GM21367 (cell line): ENCODE results near the gene TP53AIP1.

Experiments
- ATAC-seq: cut with Tn5 transposase; IDR thresholded peaks from one replicate; pipeline ENCODE4 v1.9.1; 2021; ENCODE audit not compliant: unreplicated experiment

Gene TP53AIP1

DNA sequence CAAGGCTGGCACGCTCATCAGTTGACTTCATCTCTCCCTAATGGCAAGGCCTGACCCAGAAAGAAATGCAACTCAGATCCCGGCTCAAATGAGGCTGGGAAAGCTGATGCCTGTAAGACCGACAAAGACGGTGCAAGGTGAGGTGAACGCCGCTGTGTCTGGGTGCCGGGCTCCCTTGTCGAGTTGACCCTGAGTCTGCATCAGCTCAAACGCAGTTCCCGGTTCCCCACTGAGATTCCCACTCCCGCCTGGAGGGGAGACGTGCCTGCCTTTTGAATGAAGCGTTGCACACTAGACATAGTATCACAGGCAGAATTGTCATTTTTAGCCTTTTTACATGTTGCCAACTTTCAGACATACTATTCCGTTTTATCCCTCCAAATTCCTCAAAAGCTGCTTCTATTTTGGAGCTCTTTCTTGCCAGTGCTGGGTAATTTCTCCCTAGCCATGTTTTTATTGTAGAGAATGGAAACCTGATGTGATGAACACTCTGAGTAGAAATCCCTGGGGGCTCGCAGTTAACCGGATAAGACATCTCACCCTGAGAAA lies 831 bp upstream of the TP53AIP1 start:
- ATAC-seq: no peak

DNA sequence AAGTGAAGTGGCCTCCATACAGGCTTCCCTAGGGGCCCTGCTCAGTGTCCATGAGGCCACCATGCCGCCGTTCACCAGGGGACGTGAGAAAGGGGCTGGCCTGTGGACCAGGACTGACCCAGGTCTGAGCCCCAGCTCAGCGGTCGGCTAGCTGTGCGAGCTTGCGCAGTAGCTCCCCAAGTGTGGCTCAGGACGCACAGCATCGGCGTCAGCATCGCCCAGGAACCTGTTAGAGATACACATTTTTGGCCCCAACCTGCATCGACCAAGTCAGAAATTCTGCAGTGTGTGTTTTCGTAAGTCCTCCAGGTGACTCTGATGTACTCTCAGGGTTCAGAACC lies 429 bp downstream of the TP53AIP1 start:
- ATAC-seq: no peak

DNA sequence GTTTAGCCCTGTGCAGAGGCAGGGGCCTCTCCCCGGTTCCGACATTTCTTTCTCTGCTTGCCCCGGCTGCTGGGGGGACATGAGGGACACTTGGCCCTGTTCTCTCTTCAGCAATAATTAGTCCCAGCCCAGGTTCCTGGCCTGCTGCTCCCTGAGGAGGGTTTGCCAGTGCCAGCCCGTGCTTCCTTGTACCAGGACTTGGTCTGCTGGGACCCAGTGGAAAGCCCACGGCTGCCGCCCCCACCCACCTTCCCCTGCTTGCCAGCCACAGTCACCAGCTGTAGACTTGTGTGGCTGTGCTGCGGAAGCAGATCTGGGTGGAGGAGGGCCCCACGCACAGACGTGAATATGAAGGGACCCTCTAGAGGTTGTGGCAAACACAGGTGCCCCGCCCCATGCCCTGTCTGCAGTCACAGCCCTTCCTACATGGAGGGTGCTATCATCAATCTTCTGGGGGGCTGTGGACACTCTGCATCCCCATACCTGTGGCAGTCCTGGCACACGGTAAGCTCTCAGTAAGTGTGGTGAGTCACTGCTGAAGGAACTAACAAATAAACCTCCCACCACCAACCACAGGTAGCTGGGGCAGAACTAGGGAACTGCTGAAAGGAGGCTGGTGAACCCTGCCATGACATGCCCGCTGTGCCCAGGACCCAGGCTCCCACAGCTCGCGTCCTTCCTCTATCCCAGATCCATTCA lies 949 bp downstream of the TP53AIP1 start:
- no peak for ATAC-seq

DNA sequence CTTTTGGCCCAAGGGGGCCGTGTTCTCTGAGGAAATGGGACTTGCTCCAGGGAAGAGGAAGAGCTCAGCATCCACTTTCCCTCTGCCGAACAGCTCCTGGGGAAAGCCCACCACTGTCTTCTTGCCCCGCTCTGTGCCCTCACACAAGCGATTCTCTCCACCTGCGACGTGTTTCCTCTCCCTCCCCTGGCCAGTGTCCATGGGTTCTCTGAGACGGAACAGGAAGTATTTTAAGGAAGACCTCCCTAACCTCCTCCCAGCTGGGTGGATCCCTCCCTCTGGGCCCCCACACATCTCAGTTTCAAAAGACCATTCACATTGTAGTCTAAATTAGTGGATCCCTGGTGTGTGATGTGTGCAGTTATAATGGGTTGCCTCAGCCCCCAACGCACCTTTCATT lies 1.6 kb downstream of the TP53AIP1 start:
- ATAC-seq: no peak

DNA sequence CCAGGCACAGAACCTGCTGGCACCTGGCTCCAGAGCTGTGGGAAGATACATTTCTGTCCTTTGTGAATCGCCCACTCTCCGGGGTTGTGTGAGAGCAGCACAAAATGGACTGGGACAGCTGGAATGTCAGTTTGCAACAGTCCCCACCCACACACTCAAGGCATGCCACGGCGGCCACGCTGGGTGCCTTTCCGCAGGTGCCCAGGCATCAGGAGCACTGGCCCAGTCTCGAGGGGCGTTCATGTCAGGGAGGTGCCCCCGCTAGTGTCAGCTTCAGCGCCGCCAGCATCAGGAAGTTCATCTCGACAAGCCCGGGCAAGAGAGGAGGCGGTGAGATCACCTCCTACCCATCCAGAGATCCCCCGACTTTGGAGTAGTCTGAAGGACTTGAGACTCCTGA lies 2.1 kb downstream of the TP53AIP1 start:
- no peak for ATAC-seq

DNA sequence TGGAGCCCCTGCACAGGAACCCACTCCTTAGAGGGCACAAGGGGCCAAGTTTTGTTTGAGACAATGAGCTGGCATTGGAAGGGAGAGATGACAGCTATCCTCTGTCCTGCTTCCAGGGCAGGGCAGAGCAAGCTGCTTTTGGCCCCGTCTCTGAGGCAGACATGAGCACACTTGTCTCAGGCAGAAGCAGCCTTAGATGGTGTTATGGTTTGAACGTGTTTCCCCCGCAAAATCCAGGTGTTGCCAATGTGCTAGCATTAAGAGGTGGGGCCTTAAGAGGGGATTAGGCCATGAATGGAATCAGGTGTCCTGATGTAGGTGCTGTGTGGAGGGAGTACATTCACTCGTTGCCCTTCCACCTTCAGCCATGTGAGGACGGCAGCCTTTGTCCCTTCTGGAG lies 2.5 kb downstream of the TP53AIP1 start:
- ATAC-seq: no peak

DNA sequence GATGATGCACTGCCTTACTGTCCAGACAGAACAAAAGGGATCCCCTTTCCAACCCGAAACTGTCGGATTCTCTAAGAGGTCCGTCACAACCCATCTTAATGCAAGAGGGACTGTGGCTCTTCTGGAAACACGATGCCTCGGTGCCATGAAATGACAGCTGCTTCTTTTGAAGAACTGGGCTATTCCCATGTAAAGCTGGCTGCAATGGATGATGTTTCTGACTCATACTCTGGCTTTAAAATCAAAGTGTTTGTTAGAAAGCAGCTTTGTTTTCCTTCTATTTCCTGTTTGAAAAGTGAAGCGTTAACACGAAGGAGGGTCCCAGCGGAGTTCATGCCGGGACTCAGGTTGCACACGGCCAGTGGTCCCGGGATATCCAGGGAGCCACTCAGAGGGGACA lies 3.1 kb downstream of the TP53AIP1 start:
- ATAC-seq: no peak

DNA sequence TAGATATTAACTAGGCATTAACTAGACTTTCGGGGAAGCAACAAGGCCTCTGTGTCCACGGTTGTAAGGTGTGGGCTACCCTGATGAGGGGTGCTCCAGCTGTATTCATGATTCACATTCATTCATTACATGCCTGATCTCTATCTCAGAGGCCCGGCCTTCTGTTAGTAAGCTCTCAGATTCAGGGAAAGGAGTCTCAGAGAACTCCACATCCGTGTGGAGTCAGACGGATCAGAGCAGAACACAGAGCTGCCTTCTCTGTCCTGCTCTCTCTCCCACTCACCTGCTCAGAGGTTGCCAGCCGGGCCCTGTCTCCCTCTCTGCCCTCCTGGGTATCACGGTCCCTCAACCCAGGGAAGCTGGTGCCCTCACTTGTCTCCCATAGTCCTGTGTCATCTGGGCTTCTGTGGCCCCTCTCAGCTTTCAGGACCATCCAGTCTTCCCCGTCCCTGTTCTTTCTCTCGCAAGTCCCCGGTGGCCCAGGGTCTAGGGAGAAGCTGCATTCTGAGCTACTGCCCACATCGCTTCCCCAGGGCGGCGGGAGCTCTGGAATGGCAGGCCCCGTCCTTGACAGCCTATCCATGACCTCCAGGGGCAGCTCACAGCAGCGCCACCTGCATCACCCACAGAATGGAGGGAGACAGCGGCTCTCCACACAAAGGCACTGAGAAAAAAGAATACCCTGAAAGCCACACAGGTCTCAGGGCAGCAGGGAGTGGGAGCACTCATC lies 4.3 kb downstream of the TP53AIP1 start:
- ATAC-seq: no peak

DNA sequence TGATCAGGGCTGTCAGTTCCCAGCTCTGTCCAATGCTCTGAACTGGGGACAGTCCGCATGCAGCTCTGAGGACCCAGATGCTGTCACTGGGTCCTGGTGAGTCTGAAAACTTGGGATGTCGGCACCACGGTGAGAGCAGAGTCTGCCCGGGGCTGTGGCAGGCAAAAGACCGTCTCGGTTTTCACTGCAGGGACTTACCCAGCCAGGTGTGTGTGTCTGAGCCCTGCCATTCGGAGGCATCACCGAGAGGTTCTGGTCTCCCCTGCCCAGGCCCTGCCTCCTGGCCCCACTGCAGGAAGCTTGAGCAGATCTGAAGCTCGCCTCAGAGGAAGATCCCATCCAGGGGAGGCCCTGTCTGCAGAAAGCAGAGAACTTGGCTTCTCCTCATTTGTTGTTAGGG lies 5.2 kb downstream of the TP53AIP1 start:
- ATAC-seq: no peak

DNA sequence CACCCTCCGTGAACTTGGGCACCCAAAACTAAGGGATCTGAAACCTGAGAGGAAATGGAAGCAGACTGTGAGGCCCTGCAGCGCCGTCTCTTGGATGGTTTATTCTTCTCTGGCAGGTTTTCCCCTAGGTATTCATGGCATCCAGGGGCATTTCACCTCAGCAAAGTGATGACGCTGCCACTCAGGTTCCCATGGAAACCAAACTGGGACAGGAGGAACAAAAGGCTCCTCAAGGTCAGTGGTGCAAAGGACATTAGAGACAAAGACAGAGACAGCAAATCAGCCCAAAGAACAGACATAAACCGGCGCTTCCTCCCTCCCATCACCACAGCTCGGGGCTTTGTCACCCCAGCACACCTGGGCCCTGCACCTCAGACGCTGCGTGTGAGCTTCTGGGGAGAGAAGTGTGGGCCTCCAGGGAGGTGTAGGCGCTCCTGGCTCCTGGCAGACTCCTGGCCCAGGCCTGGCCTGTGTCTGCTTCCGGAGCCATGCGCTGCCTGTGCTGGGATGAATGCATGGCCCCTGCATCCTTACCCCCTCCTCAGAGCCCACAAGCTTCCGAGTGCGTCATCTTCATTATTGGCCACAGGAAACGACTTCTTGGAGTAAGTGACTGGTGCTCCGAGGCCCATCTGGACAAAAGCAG lies 5.9 kb downstream of the TP53AIP1 start:
- ATAC-seq: no peak

DNA sequence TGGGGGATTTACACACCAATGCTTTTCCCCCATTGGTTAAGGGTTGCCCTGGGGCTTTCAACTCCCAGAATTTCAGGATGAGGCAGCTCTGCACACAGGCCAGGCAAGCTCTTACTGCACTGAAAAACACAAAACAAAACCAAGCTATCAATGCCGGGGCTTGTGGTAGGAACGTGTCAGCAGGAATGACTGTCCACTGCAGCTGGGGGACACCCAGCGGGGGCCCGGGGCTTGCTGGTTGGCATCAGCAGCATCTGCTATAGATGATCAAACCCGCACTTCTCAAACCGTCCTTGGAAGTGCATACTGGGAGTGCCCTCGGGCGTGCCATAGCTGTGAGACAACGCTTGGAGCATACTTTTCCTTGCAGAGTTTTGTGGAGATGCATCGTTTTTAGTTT lies 7.7 kb downstream of the TP53AIP1 start:
- no peak for ATAC-seq

DNA sequence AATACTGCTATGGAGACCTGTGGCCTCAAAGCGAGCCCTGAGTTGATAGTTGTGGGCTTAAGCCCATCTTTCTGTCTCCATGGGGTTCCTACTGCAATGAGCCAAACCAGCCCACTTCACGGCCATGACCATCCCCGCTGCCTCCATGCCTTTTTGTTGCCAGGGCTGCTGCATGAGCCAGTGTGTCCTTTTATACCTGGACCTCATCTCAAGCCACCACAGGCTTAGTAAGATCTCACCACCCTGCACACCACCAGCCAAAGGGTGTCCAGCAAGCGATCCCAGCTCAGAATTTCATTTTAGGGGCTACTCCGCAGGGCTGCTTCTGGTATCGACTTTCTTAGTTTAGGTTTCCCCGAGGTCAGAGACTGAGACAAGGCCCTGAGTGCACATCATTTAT lies 8.3 kb downstream of the TP53AIP1 start:
- ATAC-seq: no peak

DNA sequence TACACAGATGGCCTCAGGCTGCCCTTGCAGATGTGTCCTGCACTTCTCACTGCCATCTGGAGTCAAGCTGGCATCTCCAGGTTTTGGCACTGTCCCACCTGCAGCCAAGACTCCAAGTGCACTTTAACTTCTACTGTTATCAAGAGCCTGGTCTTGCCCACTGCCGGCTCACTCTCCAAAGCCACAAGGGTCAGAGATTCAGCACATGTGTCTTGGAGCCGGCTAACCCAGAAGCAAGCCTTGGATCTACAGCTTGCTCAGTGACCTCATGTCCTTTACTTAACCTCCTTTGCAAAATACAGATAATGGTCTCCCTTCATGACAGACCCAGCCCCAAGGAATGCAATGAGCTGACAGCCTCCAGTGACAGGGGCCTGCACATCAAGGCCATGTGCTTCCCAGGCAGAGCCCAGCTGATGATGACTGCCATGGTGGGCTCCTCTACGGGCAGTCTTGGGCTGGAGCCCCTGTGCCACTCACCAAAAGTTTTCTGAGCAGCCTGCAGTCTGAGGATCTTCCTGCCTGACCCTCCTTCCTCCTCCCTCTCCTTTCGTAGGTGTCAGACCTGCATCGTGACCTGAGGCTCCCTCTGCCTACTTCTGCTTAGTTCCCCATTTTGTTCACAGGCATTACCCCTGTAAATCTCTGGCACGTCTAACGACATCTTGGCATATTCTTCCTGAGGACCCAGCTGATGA lies 9.0 kb downstream of the TP53AIP1 start:
- ATAC-seq: no peak

DNA sequence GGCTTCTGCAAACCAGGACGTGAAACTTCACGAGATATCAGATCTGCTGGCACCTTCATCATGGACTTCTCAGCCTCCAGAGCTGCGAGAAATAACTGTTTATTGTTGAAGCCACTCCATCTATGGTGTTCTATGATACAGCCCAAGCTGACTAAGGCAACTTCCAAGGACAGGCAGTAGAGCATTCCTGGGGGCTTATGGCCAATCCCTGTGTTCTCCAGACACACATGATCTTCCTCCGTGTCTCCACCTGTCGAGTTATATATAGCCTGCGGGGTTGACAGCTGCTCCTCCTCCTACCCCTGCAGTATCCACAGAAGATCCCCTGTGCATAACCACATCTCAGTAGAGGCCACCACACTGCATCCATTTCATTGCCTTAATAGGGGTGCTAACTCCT lies 11.0 kb downstream of the TP53AIP1 start:
- no peak for ATAC-seq

DNA sequence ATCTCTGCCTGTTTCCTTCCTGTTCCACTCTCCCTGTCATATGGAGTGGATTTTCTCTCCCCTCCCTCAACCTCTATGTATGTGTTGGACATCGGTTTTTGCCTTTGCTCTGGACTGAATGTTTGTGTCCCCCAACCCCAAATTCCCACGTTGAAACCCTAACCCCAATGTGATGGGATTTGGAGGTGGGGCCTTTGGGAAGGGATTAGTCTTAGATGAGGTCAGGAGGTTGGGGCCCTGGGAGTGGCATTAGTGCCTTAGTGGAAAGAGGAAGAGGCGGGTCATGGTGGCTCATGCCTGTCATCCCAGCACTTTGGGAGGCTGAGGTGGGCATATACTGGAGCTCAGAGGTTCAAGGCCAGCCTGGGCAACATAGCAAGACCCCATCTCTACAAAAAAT lies 11.6 kb downstream of the TP53AIP1 start:
- ATAC-seq: no peak

DNA sequence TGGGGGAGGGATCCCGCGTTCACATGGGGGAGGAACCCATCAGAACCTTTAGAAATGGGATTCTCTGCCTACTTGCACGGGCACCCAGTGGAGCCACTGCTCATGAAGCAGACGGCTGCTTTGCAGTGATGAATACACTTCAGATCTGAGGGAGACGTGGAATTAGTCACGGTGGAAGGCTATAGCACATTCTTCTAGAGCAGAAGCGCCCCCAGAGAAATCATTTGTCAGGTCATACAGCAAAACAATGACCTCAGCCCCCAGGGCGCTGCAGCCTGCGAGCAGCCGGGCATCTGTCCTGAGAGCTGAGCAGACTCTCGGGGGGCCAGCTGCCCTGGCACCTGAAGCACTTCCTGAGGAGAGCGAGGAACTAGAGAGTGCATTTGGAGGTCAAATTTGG lies 12.7 kb downstream of the TP53AIP1 start:
- no peak for ATAC-seq

DNA sequence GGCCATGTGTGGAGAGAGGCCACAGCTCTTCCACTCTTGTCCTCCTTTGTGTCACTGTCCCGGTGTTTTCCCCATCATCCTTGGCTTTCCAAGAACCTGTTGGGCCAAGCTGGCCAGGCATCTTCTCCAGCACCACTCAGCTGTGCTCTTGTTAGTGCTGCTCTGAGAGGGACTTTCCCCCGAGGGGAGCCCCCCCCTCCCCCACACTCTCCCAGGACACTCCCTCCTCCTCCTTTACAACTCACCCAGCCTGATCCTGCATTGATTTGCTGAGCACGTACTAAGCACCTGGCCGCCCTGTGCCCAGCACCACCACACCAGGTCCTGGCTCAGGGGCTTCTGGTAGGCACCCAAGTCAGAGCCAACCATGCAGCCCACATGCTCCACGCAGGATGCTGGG lies 13.2 kb downstream of the TP53AIP1 start:
- ATAC-seq: no peak

DNA sequence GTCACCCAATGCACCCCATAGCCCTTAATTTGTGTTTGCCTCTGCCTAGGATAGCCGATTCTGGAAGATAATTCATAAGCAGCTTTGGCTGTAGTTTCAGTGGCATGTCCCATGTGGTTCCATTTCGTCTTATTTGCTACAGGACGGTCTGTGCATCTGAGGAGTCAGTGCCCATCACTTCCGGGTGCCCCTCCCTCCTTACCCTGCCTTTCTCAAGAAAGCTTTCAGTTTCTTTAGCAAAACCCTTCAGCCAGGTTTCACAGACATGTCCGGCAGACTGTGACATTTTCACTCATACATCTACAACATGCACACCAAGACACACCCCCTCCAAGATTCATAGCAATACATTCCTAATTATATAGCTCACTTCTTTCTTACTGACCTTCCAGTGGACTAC lies 14.3 kb downstream of the TP53AIP1 start:
- ATAC-seq: peak; percentile 99

DNA sequence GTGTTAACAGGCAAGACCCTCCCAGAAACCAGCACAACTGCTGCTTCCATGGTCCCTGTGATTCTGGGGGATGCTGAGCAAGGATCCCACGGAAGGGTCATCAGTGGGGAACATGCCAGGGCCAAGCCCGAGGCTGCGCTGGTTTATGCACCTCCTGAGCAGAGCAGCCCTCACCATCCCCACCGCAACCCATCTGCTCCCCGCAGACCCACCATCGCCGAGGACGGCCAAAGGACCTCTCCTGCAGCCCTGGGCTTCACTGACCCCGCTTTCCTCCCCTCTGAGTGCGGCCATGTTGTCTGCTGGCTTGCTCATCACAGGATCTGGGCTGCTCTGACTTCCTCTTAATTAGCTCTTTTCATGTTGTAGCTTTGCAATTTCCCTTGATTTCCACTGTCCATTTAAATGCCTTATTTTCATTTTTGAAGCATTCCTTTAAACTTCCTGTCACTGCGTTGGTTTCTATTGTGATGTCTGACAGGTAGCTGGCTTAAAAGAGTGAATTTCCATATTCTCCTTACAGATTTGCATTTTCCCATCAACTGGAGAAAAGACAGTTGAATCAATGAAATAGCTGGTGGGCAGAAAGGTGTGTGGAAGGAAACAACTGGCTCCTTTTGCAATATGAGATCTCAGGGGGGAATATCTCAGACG lies 14.9 kb downstream of the TP53AIP1 start:
- ATAC-seq: no peak

DNA sequence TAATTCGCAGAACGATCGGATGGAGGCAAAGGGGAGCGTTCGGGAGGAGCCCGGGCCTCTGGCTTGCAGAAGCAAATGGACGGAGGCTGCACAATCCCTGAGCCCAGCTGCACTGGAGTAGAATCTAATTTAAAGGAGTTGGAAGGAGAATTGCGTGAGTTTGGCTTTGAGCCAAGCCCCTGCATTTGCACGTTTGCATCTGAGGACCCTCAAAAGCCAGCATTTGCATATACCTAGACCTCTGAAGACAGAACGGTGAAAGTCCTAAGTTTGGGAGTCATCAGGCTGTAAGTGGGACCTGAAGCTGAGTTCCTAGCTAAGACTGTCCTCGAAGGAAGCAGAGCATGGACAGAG lies 15.6 kb downstream of the TP53AIP1 start:
- no peak for ATAC-seq

DNA sequence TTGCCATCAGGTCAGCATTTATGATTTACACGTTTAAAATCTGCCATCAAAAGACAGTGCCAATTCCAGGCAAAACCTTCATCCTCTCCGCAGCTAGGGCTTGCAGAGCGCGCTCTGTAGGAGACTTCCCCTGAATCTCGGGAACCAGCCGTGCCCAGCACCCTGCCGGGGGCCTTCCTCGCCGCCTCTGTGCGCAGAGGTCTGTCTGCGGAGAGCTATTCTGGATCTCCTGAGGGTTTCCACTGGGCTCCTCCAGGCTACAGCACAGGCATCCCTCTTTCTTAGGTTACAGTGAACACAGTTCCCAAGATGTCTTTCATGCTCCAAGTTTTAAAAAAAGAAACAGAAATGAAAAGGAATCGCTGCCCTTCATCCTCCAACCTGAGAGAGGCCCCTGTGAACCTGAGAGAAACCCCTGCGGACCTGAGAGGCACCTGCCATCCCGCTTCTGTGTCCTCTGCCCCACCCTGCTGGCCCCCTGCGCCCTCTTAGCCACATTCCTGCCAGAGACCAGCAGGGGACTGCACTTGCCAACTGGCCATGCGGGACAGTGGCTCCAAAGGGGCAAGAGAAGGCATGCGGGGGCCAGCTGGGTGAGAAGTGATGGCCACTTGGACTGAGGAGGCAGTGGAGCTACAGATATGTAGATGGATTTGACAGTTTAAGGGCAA lies 16.1 kb downstream of the TP53AIP1 start:
- no peak for ATAC-seq
